GM12878 (cell line): Measurements from ENCODE around the gene HSPB1. TPM values are rescaled to one million over a fixed set of nuclear protein-coding genes. Genes with fewer than 3 reads are reported as not detected.
"Not testable (repeated sequence)": the region's sequence is repeated elsewhere in the genome, so short reads cannot be mapped to it uniquely, and the experiment has no call there.

Experiments
- ATAC-seq: fragments of 200-7000 bp; cut with Tn5 transposase; 3 replicates; pipeline ENCODE4 v1.9.1; 2020; ENCODE audit warnings: mild to moderate bottlenecking, moderate library complexity
- BruUV-seq: library from RNA; stranded (reverse); fragments of 400-500 nt; replicated peaks from 2 replicates; lab custom pipeline; 2021; lab: Mats Ljungman, UMichigan
- CTCF ChIA-PET: fragments of 300-600 bp; sonication (Branson Sonifier 250); formaldehyde crosslinking; extraction: SDS; loops from one replicate; lab custom pipeline; 2021; ENCODE audit warnings: inconsistent platforms; lab: Yijun Ruan, JAX
- POLR2A ChIA-PET: fragments of 350-600 bp; formaldehyde crosslinking; extraction: SDS; loops from one replicate; lab custom pipeline; 2021; ENCODE audit warnings: inconsistent platforms; lab: Charles Lee
- RAD21 ChIA-PET: fragments of 300-600 bp; sonication (Branson Sonifier 250); formaldehyde crosslinking; loops from one replicate; lab custom pipeline; 2023; ENCODE audit warnings: antibody characterized with exemption; ENCODE audit not compliant: unreplicated experiment; lab: Charles Lee
- SMC1A ChIA-PET: fragments of 300-600 bp; sonication (Branson Sonifier 250); formaldehyde crosslinking; loops from one replicate; lab custom pipeline; 2023; ENCODE audit not compliant: unreplicated experiment, uncharacterized antibody; lab: Charles Lee
- DNase-seq: peaks from one replicate; pipeline ENCODE4 v3.0.0-alpha.2; 2011; ENCODE audit warnings: low read depth, low spot score
- FAIRE-seq: peaks from 3 replicates; lab custom pipeline; 2011; peaks lifted over from hg19 to GRCh38; lab: Jason Lieb, UNC
- H2AFZ ChIP-seq: 2 replicates; pipeline ENCODE4 v1.6.0; 2011; ENCODE audit warnings: low read depth, low read length, control low read depth; ENCODE audit not compliant: control insufficient read depth
- H3K27ac ChIP-seq: 2 replicates; pipeline ENCODE4 v1.5.1; 2011; ENCODE audit warnings: control low read depth; ENCODE audit not compliant: control insufficient read depth, insufficient read depth
- H3K27me3 ChIP-seq, 2 experiments: replicated peaks in 1 of 2; 2 replicates each; pipeline versions ENCODE4 v1.6.0 to v1.6.1; 2011; ENCODE audit warnings: low read length in 1 of 2; ENCODE audit not compliant: control insufficient read depth in 2 of 2, insufficient read depth in 2 of 2
- H3K36me3 ChIP-seq, 2 experiments: 2 replicates each; pipeline ENCODE4 v1.5.1; 2011; ENCODE audit warnings: low read length in 1 of 2; ENCODE audit not compliant: control insufficient read depth in 2 of 2, insufficient read depth in 2 of 2
- H3K4me1 ChIP-seq: 2 replicates; pipeline ENCODE4 v1.6.1; 2011; ENCODE audit warnings: mild to moderate bottlenecking, low read length, moderate library complexity, mixed read lengths; ENCODE audit not compliant: control insufficient read depth, insufficient read depth
- H3K4me2 ChIP-seq: 2 replicates; pipeline ENCODE4 v1.6.0; 2011; ENCODE audit warnings: control low read depth; ENCODE audit not compliant: control insufficient read depth, insufficient read depth
- H3K4me3 ChIP-seq: fragments of 200-600 bp; sonication (generic); 2 replicates; pipeline ENCODE4 v1.5.1; 2016
- H3K79me2 ChIP-seq: 2 replicates; pipeline ENCODE4 v1.6.0; 2011; ENCODE audit warnings: low read length; ENCODE audit not compliant: control insufficient read depth, insufficient read depth
- H3K9ac ChIP-seq: 2 replicates; pipeline ENCODE4 v1.8.0; 2011; ENCODE audit warnings: low read length, control low read depth, mixed read lengths; ENCODE audit not compliant: control insufficient read depth, insufficient read depth
- H3K9me3 ChIP-seq: replicated peaks from 3 replicates; pipeline ENCODE4 v1.5.1; 2011; ENCODE audit warnings: mild to moderate bottlenecking, low read length; ENCODE audit not compliant: control insufficient read depth, insufficient read depth
- H4K20me1 ChIP-seq: 2 replicates; pipeline ENCODE4 v1.6.0; 2011; ENCODE audit not compliant: control insufficient read depth, insufficient read depth
- CHD1 ChIP-seq: IDR thresholded peaks from 2 replicates; pipeline ENCODE4 v1.6.1; 2012; ENCODE audit warnings: low read depth, low read length, improper control_type of control experiment
- NFYB ChIP-seq: IDR thresholded peaks from 2 replicates; pipeline ENCODE4 v1.6.1; 2011; ENCODE audit warnings: low read depth, mild to moderate bottlenecking, low read length, improper control_type of control experiment, moderate library complexity; ENCODE audit not compliant: insufficient read depth
- POLR2A ChIP-seq: IDR thresholded peaks from 2 replicates; pipeline ENCODE4 v1.6.1; 2011; ENCODE audit warnings: low read depth, mild to moderate bottlenecking, low read length
- POLR2AphosphoS2 ChIP-seq: IDR thresholded peaks from 2 replicates; pipeline ENCODE4 v1.6.1; 2011; ENCODE audit warnings: low read depth, mild to moderate bottlenecking, low read length, improper control_type of control experiment, moderate library complexity
- WGBS: methylation state at CpG from one replicate; pipeline ENCODE4 v1.1.6; 2016; ENCODE audit warnings: low lambda C conversion rate; ENCODE audit not compliant: insufficient replicate concordance, insufficient coverage; ENCODE audit errors: missing lambda C conversion rate; 5-methylcytosine and 5-hydroxymethylcytosine counted together
- in situ Hi-C: fragments of 300-500 bp; cut with MboI; formaldehyde crosslinking; loops from 9 replicates; pipeline ENCODE4 v1.14.3; 2018; ENCODE audit warnings: mixed read lengths
- intact Hi-C: fragments of 100-400 bp; cut with micrococcal nuclease; formaldehyde crosslinking; loops from one replicate; pipeline ENCODE4 v1.14.2; 2022; ENCODE audit not compliant: unreplicated experiment
- polyA plus RNA-seq, 11 experiments: library from polyadenylated mRNA; depleted of rRNA in 4 of 11; unstranded in 6 of 11; stranded (reverse) in 5 of 11; fragments of >200 nt; fragmentation: Nextera tagmentation in 4 of 11; fragmentation: Illumina TruSeq in 1 of 11; extraction: Ambion mirVana in 4 of 11; extraction: Trizol in 1 of 11; gene quantifications; 1 replicate in 1 of 11; 2 replicates in 10 of 11; pipeline versions ENCODE4 v1.2.1 to v1.2.3, GENCODE V29; 2011 to 2016; ENCODE audit warnings: inconsistent platforms in 2 of 11, missing spikeins in 2 of 11, low read depth in 1 of 11
- total RNA-seq, 4 experiments: library from RNA; depleted of rRNA in 3 of 4; stranded (reverse); fragments of >200 nt in 3 of 4; fragmentation: Illumina TruSeq in 1 of 4; extraction: Trizol in 1 of 4; gene quantifications; 2 replicates each; pipeline versions ENCODE4 v1.2.1 to v1.2.3, GENCODE V29; 2013 to 2021
- TF ChIP-seq, protein P1 (sequence below): fragments of 450-650 bp; IDR thresholded peaks from 2 replicates; pipeline ENCODE4 v1.6.1; 2017; ENCODE audit warnings: low read depth, mild to moderate bottlenecking, moderate library complexity

The HSPB1 gene
- total and polyA plus RNA-seq, 10 of the 15 experiments (the other 5 are each of a cell fraction or from before 2014, with no cell fraction given): 13.7 to 297 (median 62.0) TPM

DNA sequence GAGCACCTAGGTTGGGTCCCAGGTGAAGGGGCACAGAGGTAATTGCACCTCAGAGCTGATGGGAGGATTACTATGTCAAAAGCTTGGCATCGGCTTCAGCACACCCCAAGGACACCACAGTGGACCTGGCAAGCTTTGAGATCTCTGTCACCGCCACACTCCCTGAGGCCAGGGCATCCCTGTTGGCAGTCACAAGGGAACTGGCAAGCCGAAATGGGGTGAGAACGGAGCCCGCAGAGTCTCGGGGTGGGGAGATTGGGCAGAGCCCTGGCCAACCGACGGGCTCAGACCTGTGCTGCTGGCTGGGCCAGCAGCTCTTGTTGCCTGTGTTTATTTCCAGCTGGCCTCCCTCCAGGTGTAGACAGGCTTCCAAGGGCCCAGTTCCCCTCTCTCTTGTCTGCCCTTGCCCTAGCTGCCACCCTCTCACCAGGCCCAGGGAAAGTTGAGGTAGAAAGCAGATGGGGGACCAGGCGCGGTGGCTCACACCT lies 2.5 kb downstream of the HSPB1 start:
- Histone ChIP-seq H3K36me3 (no peaks in the 10 kb centered on the region; a peak in 1 of 4 replicates), H2AFZ (no peak overlapping the region), H3K4me2 (no peak overlapping the region), H3K27me3 (no peaks in the 10 kb centered on the region), H3K4me1 (peaks cover 3% of the 10 kb centered on the region), H3K4me3 (no peak overlapping the region), H4K20me1 (no peaks in the 10 kb centered on the region), H3K79me2 (peaks cover 1% of the 10 kb centered on the region; the same call in 1 of the 2 replicates), H3K27ac (no peak overlapping the region)
- no peak for FAIRE-seq
- no peak for ATAC-seq
- POLR2A ChIA-PET: interaction anchor here (0.9 to 1.1 kb wide), 2 partner anchors 8 to 12 kb away, joined by 3 to 4 read pairs; no protein-coding TSS in a partner anchor
- WGBS: 91% methylated on average over 10 of the region's 10 CpGs
- intact Hi-C loops: no loop called here
- RAD21 ChIA-PET: interaction anchor here (1.0 to 1.5 kb wide), 3 partner anchors 9 to 13 kb away, joined by 3 to 5 read pairs (median 4); no protein-coding TSS in a partner anchor
- BruUV-seq: no TSS peak
- DNase-seq: no peak
- TF ChIP-seq, protein P1, sequence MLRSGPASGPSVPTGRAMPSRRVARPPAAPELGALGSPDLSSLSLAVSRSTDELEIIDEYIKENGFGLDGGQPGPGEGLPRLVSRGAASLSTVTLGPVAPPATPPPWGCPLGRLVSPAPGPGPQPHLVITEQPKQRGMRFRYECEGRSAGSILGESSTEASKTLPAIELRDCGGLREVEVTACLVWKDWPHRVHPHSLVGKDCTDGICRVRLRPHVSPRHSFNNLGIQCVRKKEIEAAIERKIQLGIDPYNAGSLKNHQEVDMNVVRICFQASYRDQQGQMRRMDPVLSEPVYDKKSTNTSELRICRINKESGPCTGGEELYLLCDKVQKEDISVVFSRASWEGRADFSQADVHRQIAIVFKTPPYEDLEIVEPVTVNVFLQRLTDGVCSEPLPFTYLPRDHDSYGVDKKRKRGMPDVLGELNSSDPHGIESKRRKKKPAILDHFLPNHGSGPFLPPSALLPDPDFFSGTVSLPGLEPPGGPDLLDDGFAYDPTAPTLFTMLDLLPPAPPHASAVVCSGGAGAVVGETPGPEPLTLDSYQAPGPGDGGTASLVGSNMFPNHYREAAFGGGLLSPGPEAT: no peak
- TF ChIP-seq POLR2AphosphoS2 (peak; percentile 52; the same call in 1 of the 2 replicates), CHD1 (no peak), POLR2A (peak; percentile 45; the same call in 1 of the 2 replicates)
- TF ChIP-seq, all 136 proteins: peak for 2
- in situ Hi-C loops: no loop called here
- H3K9me3 ChIP-seq: no peaks in the 10 kb centered on the region
- ChIA-PET CTCF (interaction anchor here (0.6 to 4.1 kb wide), 4 partner anchors 9 to 56 kb away, joined by 3 to 25 read pairs (median 10); no protein-coding TSS in a partner anchor), SMC1A (no interaction called here)
- no peak overlapping the region for H3K9ac ChIP-seq

DNA sequence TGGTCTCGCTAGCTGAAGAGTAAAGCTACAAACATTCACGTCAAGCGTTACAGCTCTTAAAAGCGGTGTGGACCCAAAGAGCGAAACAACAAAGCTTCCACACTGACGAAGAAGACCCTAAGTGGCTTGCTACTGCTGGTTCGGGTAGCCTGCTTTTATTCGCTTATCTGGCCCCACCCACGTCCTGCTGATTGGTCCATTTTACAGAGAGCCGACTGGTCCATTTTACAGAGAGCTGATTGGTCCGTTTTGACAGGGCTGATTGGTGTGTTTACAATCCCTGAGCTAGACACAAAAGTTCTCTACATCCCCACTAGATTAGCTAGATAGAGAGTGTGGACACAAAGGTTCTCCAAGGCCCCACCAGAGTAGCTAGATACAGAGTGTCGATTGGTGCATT lies 6.4 kb downstream of the HSPB1 start:
- CTCF ChIA-PET: interaction anchor here (1.3 to 1.4 kb wide), 2 partner anchors 16 to 40 kb away, joined by 4 to 5 read pairs; no protein-coding TSS in a partner anchor
- H3K36me3 ChIP-seq, DNase-seq, H3K4me2 ChIP-seq, ATAC-seq, H3K79me2 ChIP-seq, H3K27ac ChIP-seq, intact Hi-C loops, in situ Hi-C loops, H3K4me3 ChIP-seq, H3K27me3 ChIP-seq, FAIRE-seq, H2AFZ ChIP-seq, BruUV-seq, H3K9ac ChIP-seq, H4K20me1 ChIP-seq, H3K9me3 ChIP-seq, H3K4me1 ChIP-seq: not testable (repeated sequence)
- POLR2A ChIA-PET: interaction anchor here (0.8 kb wide), 1 partner anchor 13 kb away, joined by 3 read pairs; no protein-coding TSS in a partner anchor
- 78% methylated on average over 12 of the region's 12 CpGs for WGBS
- SMC1A ChIA-PET: interaction anchor here (1.1 kb wide), 1 partner anchor 10 kb away, joined by 5 read pairs; no protein-coding TSS in a partner anchor
- peak; percentile 74; the same call in 1 of the 2 replicates for TF ChIP-seq NFYB
- RAD21 ChIA-PET: interaction anchor here (1.8 kb wide), 1 partner anchor 46 kb away, joined by 4 read pairs; no protein-coding TSS in a partner anchor

DNA sequence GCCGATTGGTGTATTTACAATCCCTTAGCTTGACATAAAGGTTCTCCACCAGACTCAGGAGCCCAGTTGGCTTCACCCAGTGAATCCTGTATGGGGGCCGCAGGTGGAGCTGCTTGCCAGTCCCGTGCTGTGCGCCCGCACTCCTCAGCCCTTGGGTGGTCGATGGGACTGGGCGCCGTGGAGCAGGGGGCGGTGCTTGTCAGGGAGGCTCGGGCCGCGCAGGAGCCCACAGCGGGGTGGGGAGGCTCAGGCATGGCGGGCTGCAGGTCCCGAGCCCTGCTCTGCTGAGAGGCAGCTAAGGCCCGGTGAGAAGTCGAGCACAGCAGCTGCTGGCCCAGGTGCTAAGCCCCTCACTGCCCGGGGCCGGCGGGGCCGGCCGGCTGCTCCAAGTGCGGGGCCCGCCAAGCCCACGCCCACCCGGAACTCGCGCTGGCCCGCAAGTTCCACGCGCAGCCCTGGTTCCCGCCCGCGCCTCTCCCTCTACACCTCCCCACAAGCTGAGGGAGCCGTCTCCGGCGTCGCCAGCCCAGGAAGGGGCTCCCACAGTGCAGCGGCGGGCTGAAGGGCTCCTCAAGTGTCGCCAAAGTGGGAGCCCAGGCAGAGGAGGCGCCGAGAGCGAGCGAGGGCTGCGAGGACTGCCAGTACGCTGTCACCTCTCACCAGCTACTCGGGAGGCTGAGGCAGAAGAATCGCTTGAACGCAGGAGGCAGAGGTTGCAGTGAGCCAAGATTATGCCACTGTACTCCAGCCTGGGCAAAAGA lies 7.0 kb downstream of the HSPB1 start:
- H3K9me3 ChIP-seq, H3K4me3 ChIP-seq, FAIRE-seq, intact Hi-C loops, H3K27ac ChIP-seq, DNase-seq, H3K27me3 ChIP-seq, H3K4me1 ChIP-seq, H2AFZ ChIP-seq, H4K20me1 ChIP-seq, H3K79me2 ChIP-seq, H3K4me2 ChIP-seq, BruUV-seq, ATAC-seq, H3K9ac ChIP-seq, H3K36me3 ChIP-seq: not testable (repeated sequence)
- WGBS: 84% methylated on average over 48 of the region's 50 CpGs
- CTCF ChIA-PET: interaction anchor here (0.8 to 1.4 kb wide), 3 partner anchors 41 to 132 kb away, joined by 3 to 4 read pairs (median 4); partner anchors contain the start of gene YWHAG
- POLR2A ChIA-PET: interaction anchor here (0.8 kb wide), 1 partner anchor 14 kb away, joined by 3 read pairs; no protein-coding TSS in a partner anchor
- in situ Hi-C loops: loop anchor here (5.0 kb wide), 1 partner anchor 132 kb away; no protein-coding TSS in a partner anchor
- RAD21 ChIA-PET: interaction anchor here (1.8 kb wide), 1 partner anchor 47 kb away, joined by 4 read pairs; no protein-coding TSS in a partner anchor
- SMC1A ChIA-PET: interaction anchor here (1.1 kb wide), 1 partner anchor 9 kb away, joined by 5 read pairs; no protein-coding TSS in a partner anchor
